ENCODE results near the gene PLXNA4. TPM values are rescaled to one million over a fixed set of nuclear protein-coding genes. Genes with fewer than 3 reads are reported as not detected.

The PLXNA4 gene
- total RNA-seq, 1 experiment from 2014 or later = 0.81 TPM

DNA sequence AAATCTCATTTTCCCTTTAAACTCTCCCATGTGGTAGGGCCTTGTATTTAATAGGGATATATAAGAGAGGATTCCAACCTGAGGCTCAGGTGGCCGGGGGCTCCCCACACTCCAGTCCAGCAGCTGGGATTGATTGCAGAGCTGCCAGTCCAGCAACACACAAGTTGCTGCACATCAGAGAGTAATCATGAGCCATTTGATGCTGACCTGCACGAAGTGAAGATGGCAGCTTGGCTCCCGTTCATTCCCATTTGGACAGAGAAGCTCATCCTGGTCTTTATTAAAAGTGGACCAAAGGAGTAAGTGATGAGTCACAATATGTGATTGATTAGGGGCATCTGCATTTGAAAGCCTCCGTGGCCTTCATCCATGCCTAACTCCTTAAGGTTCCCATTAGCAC lies 202.4 kb downstream of the PLXNA4 start:
- H3K9me3 Mint-ChIP-seq = no peaks in the 10 kb centered on the region
- TF ChIP-seq NR1H2 (CRISPR knock-in tag; IDR thresholded peaks at IDR 0.05) = no peak
- CTCF ChIA-PET = interaction anchor here (0.7 to 2.0 kb wide), 3 partner anchors 20 to 206 kb away, joined by 3 to 5 read pairs (median 3); no protein-coding TSS in a partner anchor
- no peak for ATAC-seq
- H3K36me3 Mint-ChIP-seq = no peaks in the 10 kb centered on the region
- H3K4me3 Mint-ChIP-seq = no peak overlapping the region
- H3K27me3 Mint-ChIP-seq (ENCODE audit: low read depth) = peaks cover 5% of the 10 kb centered on the region
- DNase-seq (ENCODE audit: low spot score) = no peak
- POLR2A ChIA-PET = no interaction called here
- no peak overlapping the region for H3K27ac Mint-ChIP-seq
- peaks cover 8% of the 10 kb centered on the region for H3K4me1 Mint-ChIP-seq

- no peak for DNase-seq (ENCODE audit: low spot score)
- Mint-ChIP-seq H3K36me3 (no peaks in the 10 kb centered on the region), H3K27ac (no peak overlapping the region), H3K27me3 (ENCODE audit: low read depth) (peaks cover 5% of the 10 kb centered on the region), H3K9me3 (no peaks in the 10 kb centered on the region), H3K4me3 (no peak overlapping the region), H3K4me1 (peaks cover 9% of the 10 kb centered on the region)
- no peak for TF ChIP-seq MYBL2 (CRISPR knock-in tag; IDR thresholded peaks at IDR 0.05)
- TF ChIP-seq, protein P1, sequence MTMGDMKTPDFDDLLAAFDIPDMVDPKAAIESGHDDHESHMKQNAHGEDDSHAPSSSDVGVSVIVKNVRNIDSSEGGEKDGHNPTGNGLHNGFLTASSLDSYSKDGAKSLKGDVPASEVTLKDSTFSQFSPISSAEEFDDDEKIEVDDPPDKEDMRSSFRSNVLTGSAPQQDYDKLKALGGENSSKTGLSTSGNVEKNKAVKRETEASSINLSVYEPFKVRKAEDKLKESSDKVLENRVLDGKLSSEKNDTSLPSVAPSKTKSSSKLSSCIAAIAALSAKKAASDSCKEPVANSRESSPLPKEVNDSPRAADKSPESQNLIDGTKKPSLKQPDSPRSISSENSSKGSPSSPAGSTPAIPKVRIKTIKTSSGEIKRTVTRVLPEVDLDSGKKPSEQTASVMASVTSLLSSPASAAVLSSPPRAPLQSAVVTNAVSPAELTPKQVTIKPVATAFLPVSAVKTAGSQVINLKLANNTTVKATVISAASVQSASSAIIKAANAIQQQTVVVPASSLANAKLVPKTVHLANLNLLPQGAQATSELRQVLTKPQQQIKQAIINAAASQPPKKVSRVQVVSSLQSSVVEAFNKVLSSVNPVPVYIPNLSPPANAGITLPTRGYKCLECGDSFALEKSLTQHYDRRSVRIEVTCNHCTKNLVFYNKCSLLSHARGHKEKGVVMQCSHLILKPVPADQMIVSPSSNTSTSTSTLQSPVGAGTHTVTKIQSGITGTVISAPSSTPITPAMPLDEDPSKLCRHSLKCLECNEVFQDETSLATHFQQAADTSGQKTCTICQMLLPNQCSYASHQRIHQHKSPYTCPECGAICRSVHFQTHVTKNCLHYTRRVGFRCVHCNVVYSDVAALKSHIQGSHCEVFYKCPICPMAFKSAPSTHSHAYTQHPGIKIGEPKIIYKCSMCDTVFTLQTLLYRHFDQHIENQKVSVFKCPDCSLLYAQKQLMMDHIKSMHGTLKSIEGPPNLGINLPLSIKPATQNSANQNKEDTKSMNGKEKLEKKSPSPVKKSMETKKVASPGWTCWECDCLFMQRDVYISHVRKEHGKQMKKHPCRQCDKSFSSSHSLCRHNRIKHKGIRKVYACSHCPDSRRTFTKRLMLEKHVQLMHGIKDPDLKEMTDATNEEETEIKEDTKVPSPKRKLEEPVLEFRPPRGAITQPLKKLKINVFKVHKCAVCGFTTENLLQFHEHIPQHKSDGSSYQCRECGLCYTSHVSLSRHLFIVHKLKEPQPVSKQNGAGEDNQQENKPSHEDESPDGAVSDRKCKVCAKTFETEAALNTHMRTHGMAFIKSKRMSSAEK (CRISPR knock-in tag; IDR thresholded peaks at IDR 0.05; ENCODE audit: borderline replicate concordance) = no peak
- no peak for TF ChIP-seq ZNF423 (CRISPR knock-in tag; IDR thresholded peaks at IDR 0.05)
- no peak for TF ChIP-seq GTF2I (CRISPR knock-in tag; conservative IDR thresholded peaks at IDR 0.05)
- TF ChIP-seq ZBTB21 (CRISPR knock-in tag; IDR thresholded peaks at IDR 0.05; ENCODE audit: borderline replicate concordance) = no peak
- TF ChIP-seq ZNF138 (CRISPR knock-in tag; conservative IDR thresholded peaks at IDR 0.05) = no peak
- TF ChIP-seq JAZF1 (CRISPR knock-in tag; IDR thresholded peaks at IDR 0.05) = no peak
- no peak for TF ChIP-seq SOX15 (CRISPR knock-in tag; IDR thresholded peaks at IDR 0.05)
- CTCF ChIA-PET = interaction anchor here (1.2 to 2.0 kb wide), 2 partner anchors 55 to 207 kb away, joined by 3 to 5 read pairs; no protein-coding TSS in a partner anchor
- POLR2A ChIA-PET = no interaction called here
- ATAC-seq = no peak
Observed at GRCh38 chr7:132373041-132373440, 203.2 kb downstream of the PLXNA4 start.

DNA sequence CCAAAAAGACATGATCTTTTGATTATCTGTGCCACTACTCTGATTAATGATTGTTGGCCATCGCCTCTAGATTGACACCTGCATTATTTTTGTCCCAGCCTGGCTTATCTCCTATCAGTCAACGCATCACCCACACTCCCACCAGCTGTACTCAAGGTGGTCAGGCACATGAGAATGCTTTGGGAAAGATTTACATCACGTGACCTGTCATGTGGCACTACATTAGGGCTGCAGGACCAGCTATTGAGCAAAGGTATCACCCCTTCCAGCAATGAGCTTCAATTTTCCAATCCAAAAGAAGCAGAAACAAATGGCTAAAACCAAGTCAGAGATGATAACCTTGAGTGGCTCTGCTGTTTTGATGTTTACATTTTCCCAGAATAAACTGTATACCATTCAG lies 204.3 kb downstream of the PLXNA4 start:
- no peaks in the 10 kb centered on the region for H3K36me3 Mint-ChIP-seq
- ChIA-PET CTCF (no interaction called here), POLR2A (no interaction called here)
- H3K9me3 Mint-ChIP-seq = no peaks in the 10 kb centered on the region
- H3K27ac Mint-ChIP-seq = no peak overlapping the region
- TF ChIP-seq IRF2 (CRISPR knock-in tag; IDR thresholded peaks at IDR 0.05; ENCODE audit: borderline replicate concordance, low read depth) (no peak), RORB (CRISPR knock-in tag; IDR thresholded peaks at IDR 0.05) (no peak), USF2 (CRISPR knock-in tag; IDR thresholded peaks at IDR 0.05) (peak; percentile 37; the same call in 1 of the 2 replicates)
- TF ChIP-seq, protein P2, sequence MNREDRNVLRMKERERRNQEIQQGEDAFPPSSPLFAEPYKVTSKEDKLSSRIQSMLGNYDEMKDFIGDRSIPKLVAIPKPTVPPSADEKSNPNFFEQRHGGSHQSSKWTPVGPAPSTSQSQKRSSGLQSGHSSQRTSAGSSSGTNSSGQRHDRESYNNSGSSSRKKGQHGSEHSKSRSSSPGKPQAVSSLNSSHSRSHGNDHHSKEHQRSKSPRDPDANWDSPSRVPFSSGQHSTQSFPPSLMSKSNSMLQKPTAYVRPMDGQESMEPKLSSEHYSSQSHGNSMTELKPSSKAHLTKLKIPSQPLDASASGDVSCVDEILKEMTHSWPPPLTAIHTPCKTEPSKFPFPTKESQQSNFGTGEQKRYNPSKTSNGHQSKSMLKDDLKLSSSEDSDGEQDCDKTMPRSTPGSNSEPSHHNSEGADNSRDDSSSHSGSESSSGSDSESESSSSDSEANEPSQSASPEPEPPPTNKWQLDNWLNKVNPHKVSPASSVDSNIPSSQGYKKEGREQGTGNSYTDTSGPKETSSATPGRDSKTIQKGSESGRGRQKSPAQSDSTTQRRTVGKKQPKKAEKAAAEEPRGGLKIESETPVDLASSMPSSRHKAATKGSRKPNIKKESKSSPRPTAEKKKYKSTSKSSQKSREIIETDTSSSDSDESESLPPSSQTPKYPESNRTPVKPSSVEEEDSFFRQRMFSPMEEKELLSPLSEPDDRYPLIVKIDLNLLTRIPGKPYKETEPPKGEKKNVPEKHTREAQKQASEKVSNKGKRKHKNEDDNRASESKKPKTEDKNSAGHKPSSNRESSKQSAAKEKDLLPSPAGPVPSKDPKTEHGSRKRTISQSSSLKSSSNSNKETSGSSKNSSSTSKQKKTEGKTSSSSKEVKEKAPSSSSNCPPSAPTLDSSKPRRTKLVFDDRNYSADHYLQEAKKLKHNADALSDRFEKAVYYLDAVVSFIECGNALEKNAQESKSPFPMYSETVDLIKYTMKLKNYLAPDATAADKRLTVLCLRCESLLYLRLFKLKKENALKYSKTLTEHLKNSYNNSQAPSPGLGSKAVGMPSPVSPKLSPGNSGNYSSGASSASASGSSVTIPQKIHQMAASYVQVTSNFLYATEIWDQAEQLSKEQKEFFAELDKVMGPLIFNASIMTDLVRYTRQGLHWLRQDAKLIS (CRISPR knock-in tag; IDR thresholded peaks at IDR 0.05; ENCODE audit: borderline replicate concordance) = no peak
- TF ChIP-seq, protein P3, sequence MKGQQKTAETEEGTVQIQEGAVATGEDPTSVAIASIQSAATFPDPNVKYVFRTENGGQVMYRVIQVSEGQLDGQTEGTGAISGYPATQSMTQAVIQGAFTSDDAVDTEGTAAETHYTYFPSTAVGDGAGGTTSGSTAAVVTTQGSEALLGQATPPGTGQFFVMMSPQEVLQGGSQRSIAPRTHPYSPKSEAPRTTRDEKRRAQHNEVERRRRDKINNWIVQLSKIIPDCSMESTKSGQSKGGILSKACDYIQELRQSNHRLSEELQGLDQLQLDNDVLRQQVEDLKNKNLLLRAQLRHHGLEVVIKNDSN (CRISPR knock-in tag; IDR thresholded peaks at IDR 0.05) = no peak
- no peak overlapping the region for H3K4me3 Mint-ChIP-seq
- H3K27me3 Mint-ChIP-seq (ENCODE audit: low read depth) = peaks cover 9% of the 10 kb centered on the region
- ATAC-seq = no peak
- DNase-seq (ENCODE audit: low spot score) = no peak
- H3K4me1 Mint-ChIP-seq = peaks cover 9% of the 10 kb centered on the region

Measured in WTC11 (cell line).